SK-MEL-5 (cell line): ENCODE results near the gene SPINK6. TPM values are rescaled to one million over a fixed set of nuclear protein-coding genes. Genes with fewer than 3 reads are reported as not detected.

ENCODE experiments used
- DNase-seq: peaks from one replicate; pipeline ENCODE4 v3.0.0-alpha.2; 2016; ENCODE audit warnings: low read depth, low spot score
- in situ Hi-C: cut with HindIII; loops from 2 replicates; pipeline ENCODE4 v1.10.0; 2016; ENCODE audit warnings: low sequenced_read_pairs, high pct_unique_total_duplicates, low pct_unique_long_range_greater_than_20kb
- polyA plus RNA-seq, 2 experiments: library from polyadenylated mRNA; depleted of rRNA; stranded (reverse); fragments of >200 nt; gene quantifications; 2 replicates each; pipeline ENCODE4 v1.2.3, GENCODE V29; 2015
- total RNA-seq: library from RNA; depleted of rRNA; stranded (reverse); fragments of >200 nt; shearing (Covaris generic); gene quantifications from 2 replicates; pipeline ENCODE4 v1.2.3, GENCODE V29; 2014; rRNA removed

Gene SPINK6
- 0.61 TPM in 1 of 2 replicates, not detected in the other for total RNA-seq
- 0.22 and 2.1 TPM in 2 replicates for polyA plus RNA-seq (2015; cell fraction: cytosol; rRNA removed)
- polyA plus RNA-seq (2015; cell fraction: nucleus; rRNA removed): not detected in 2 replicates

GRCh38 chr5:148202531-148203203 lies at the start of gene SPINK6:
TSS of gene SPINK6 (plus strand) at chr5:148203042. CDS start at chr5:148203097, 55 bp downstream.
- no peak for DNase-seq

GRCh38 chr5:148156609-148157008 lies 46.2 kb upstream of the SPINK6 start:
- in situ Hi-C loops: no loop called here
- no peak for DNase-seq

More at GRCh38 chr5:148202531-148203203, at the start of gene SPINK6:
- in situ Hi-C loops: no loop called here

- no peak for DNase-seq
- in situ Hi-C loops: no loop called here
Observed at GRCh38 chr5:148162038-148162437, 40.8 kb upstream of the SPINK6 start.

- no peak for DNase-seq
- in situ Hi-C loops: no loop called here
Observed at GRCh38 chr5:148163345-148163744, 39.5 kb upstream of the SPINK6 start.

GRCh38 chr5:148166550-148167283 lies 36.1 kb upstream of the SPINK6 start:
- in situ Hi-C loops: no loop called here
- DNase-seq: no peak

- in situ Hi-C loops: no loop called here
- DNase-seq: no peak
Observed at GRCh38 chr5:148168246-148168645, 34.6 kb upstream of the SPINK6 start, which contains the start of gene SPINK14. TSS of gene SPINK14 (plus strand) at chr5:148168546. CDS start at chr5:148169733, 1,187 bp downstream.

- in situ Hi-C loops: no loop called here
- DNase-seq: no peak
Observed at GRCh38 chr5:148172377-148172776, 30.5 kb upstream of the SPINK6 start.

- DNase-seq: no peak
Observed at GRCh38 chr5:148176480-148176879, 26.4 kb upstream of the SPINK6 start.

GRCh38 chr5:148177207-148177606 lies 25.6 kb upstream of the SPINK6 start:
- in situ Hi-C loops: no loop called here
- no peak for DNase-seq

More at GRCh38 chr5:148176480-148176879, 26.4 kb upstream of the SPINK6 start:
- in situ Hi-C loops: no loop called here

- peak; percentile 75 for DNase-seq
- in situ Hi-C loops: no loop called here
Observed at GRCh38 chr5:148179234-148179824, 23.5 kb upstream of the SPINK6 start.

- in situ Hi-C loops: no loop called here
- DNase-seq: no peak
Observed at GRCh38 chr5:148186248-148187003, 16.4 kb upstream of the SPINK6 start.

- no peak for DNase-seq
- in situ Hi-C loops: no loop called here
Observed at GRCh38 chr5:148191010-148191409, 11.8 kb upstream of the SPINK6 start.

- in situ Hi-C loops: no loop called here
- DNase-seq: no peak
Observed at GRCh38 chr5:148193202-148193601, 9.6 kb upstream of the SPINK6 start.

- no peak for DNase-seq
Observed at GRCh38 chr5:148201151-148201550, 1.7 kb upstream of the SPINK6 start.

GRCh38 chr5:148205044-148205806 lies 2.4 kb downstream of the SPINK6 start:
- DNase-seq: peak; percentile 22
- in situ Hi-C loops: no loop called here

More at GRCh38 chr5:148201151-148201550, 1.7 kb upstream of the SPINK6 start:
- in situ Hi-C loops: no loop called here

GRCh38 chr5:148205865-148206264 lies 3.0 kb downstream of the SPINK6 start:
- no peak for DNase-seq
- in situ Hi-C loops: no loop called here

- in situ Hi-C loops: no loop called here
- DNase-seq: no peak
Observed at GRCh38 chr5:148206620-148207019, 3.8 kb downstream of the SPINK6 start.
